Erythroblast (primary cell): ENCODE data around the gene WDCP.
"Not testable (repeated sequence)": the region's sequence is repeated elsewhere in the genome, so short reads cannot be mapped to it uniquely, and the experiment has no call there.

ENCODE experiments used
- DNase-seq, 2 experiments: peaks; one replicate each; lab custom pipeline; 2025; lab: John Stamatoyannopoulos, UW
- GATA1 ChIP-seq: IDR thresholded peaks from 2 replicates; pipeline ENCODE4 v1.6.1; 2011; ENCODE audit warnings: low read depth, mild to moderate bottlenecking, control low read depth, low read length, moderate library complexity
- POLR2A ChIP-seq: IDR thresholded peaks from 2 replicates; pipeline ENCODE4 v1.6.1; 2011; ENCODE audit warnings: mild to moderate bottlenecking, low read length

Gene WDCP

DNA sequence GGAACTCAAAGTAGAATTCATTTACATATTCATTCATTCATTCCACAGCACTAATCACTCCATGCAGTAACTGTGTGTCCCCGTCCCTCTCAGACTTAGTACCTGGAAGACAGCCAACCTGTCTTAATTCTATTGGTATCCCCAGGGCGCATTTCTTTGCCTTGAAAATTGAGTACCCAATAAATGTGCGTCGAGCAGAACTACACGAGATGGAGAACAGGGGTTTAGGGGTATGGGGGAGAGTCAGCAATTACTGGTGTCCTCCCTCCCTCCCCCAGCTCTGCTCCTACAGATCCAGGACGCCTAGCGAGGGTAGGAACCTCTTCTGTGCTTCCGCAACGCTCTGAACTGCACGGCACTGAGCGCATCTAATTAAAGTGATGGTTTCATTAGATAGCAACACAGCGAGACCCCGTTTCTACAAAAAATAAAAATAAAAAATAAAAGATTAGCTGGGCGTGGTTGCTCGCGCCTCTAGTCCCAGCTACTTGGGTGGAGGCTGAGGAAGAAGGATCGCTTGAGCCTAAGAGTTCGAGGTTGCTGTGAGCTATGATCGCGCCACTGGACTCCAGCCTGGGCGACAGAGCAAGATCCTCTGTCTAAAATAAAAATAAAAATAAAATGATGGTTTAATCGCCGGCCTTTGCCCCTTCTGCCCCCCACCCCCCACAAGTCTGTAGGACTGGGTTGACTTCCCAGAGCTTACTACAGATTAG lies 1.7 kb upstream of the WDCP start:
- no peak for TF ChIP-seq POLR2A
- no peak for TF ChIP-seq GATA1
- peak; percentile 48 to 53 for DNase-seq

GRCh38 chr2:24047703-24048033 lies 477 bp upstream of the WDCP start:
- TF ChIP-seq POLR2A, result no peak
- no peak for DNase-seq

GRCh38 chr2:24046599-24046929 lies 627 bp downstream of the WDCP start:
- TF ChIP-seq GATA1, result no peak
- TF ChIP-seq POLR2A, result no peak
- no peak for DNase-seq

- DNase-seq, result no peak
Observed at GRCh38 chr2:24045511-24046508, 1.4 kb downstream of the WDCP start.

DNA sequence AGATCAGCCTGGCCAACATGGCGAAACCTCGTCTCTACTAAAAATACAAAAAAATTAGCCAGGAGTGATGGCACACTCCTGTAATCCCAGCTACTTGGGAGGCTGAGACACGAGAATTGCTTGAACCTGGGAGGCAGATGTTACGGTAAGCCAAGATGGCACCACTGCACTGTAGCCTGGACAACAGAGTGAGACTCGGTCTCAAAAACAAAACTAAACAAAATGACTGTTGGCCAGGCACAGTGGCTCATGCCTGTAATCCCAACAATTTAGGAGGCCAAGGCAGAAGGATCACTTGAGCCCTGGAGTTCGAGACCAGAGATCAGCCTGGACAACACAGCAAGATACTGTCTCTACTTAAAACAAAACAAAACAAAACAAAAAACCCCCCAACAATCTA lies 4.1 kb downstream of the WDCP start:
- DNase-seq, result not testable (repeated sequence)

More at GRCh38 chr2:24045511-24046508, 1.4 kb downstream of the WDCP start:
- TF ChIP-seq POLR2A, result no peak
- TF ChIP-seq GATA1, result no peak

- no peak for DNase-seq
- TF ChIP-seq GATA1 (no peak), POLR2A (no peak)
Observed at GRCh38 chr2:24040511-24040910, 6.7 kb downstream of the WDCP start.

DNA sequence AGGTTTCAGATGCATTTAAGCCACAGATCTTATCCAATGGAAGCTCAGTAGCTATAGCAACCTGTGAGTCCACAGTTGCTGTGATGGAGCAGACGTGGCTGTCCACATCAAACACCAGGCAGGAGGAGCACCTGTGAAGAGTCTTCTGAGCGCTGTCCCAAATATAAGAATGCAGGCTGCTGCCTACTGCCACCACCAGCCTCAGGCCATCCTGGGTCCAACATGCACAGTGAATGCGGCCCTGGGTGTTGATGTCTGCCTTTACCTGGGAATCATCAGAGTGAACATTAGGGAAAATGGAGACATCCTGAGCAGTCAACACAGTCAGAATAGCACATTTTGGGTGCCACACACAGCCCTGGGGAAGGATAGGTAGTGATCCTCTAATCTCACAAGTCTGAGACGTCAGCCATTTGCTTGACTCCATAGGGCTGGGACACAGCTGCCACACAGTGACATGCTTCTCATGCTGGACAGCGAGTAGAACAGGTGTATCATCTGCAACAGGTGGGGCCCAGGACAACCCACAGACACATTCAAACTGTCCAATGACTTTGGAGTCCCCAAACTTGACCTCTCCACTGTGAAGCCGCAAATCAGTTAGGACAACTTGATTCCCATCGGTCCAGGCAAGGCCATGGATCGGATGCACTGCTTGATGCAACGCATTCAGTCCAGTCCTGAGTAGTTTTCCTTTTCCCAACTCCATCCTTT lies 8.2 kb downstream of the WDCP start:
- DNase-seq, result no peak
- TF ChIP-seq POLR2A (no peak), GATA1 (no peak)

DNA sequence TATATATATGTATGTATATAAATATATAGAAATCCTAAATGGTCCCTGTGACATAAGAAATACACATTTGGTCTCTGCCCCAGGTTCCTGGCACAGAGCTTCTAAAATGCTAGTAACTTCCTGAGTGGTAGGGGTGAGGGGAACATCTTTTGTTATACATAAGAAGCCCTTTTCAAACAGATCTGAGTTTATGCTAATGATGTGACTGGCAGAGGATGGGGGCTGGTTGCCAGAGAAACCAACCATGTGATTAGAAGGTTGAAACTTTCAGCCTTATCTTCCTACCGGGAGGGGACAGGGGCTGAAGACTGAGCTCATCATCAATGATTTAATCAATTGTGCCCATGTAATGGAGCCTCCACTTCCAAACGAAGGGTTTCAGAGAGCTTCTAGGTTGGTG lies 21.0 kb downstream of the WDCP start:
- TF ChIP-seq POLR2A, result no peak
- no peak for TF ChIP-seq GATA1
- DNase-seq, result peak; percentile 39 to 42

DNA sequence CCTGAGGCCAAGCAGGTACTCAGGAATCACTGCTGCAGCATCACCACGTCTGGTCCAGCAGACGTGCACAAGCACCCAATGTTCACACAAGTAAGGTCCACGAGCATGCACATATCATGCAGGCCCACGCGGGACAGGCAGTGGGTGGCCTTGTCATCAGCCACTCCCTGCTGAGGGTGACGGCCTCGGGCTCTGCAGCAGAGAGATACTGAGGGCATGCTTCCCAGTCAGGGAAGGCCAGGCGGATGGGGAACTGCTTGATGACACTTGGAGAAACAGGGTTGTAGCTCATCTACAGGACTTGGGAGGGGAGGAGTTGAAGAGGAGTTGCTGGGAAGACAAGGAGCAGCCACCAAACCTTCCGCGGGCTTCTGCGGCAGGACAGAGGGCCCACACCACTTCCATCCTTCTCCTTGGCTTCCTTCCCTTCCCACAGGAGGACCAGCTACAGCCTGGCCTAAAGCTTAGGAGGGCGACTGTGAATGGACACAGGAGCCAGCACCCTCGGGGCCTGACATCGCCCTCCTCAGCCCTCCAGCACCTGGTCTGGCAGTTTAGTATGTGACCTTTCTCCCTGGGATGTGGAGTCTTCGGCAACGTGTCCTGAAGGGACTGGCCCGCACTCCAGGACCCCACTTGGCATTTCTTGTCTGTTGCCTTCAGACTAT lies 22.1 kb downstream of the WDCP start:
- TF ChIP-seq GATA1 (no peak), POLR2A (no peak)
- DNase-seq, result peak; percentile 45 to 51

GRCh38 chr2:24024018-24024417 lies 23.2 kb downstream of the WDCP start:
- peak in 1 of 2 experiments; percentile 42 for DNase-seq
- TF ChIP-seq POLR2A (peak; percentile 33), GATA1 (no peak)

GRCh38 chr2:24022975-24023575 lies 24.1 kb downstream of the WDCP start:
- DNase-seq, result no peak
- TF ChIP-seq POLR2A (no peak), GATA1 (no peak)

GRCh38 chr2:24022324-24022974 lies 24.7 kb downstream of the WDCP start:
- DNase-seq, result no peak
- TF ChIP-seq GATA1, result no peak
- peak; percentile 22 for TF ChIP-seq POLR2A
